H9 (cell line): ENCODE measurements around the gene KCTD2. TPM values are rescaled to one million over a fixed set of nuclear protein-coding genes. Genes with fewer than 3 reads are reported as not detected.

Source experiments
- DNase-seq: peaks from one replicate; pipeline ENCODE4 v3.0.0-alpha.2; 2017
- H2AFZ ChIP-seq: one replicate; pipeline ENCODE4 v1.6.1; 2013; ENCODE audit warnings: mild to moderate bottlenecking, low read length, control low read depth, moderate library complexity
- H2AK5ac ChIP-seq: 2 replicates; pipeline ENCODE4 v1.6.1; 2013; ENCODE audit warnings: low read length, control low read depth, mixed read lengths; ENCODE audit not compliant: insufficient read length
- H2BK120ac ChIP-seq: one replicate; pipeline ENCODE4 v1.6.1; 2013; ENCODE audit warnings: low read depth, mild to moderate bottlenecking, low read length, control low read depth, inconsistent platforms; ENCODE audit not compliant: poor library complexity, severe bottlenecking
- H2BK12ac ChIP-seq: 2 replicates; pipeline ENCODE4 v1.6.1; 2013; ENCODE audit warnings: low read length, control low read depth, mixed read lengths, low read depth; ENCODE audit not compliant: insufficient read length
- H2BK15ac ChIP-seq: 2 replicates; pipeline ENCODE4 v1.6.1; 2013; ENCODE audit warnings: low read depth, low read length, control low read depth
- H2BK20ac ChIP-seq: one replicate; pipeline ENCODE4 v1.6.1; 2013; ENCODE audit warnings: low read depth, mild to moderate bottlenecking, low read length, control low read depth, inconsistent platforms; ENCODE audit not compliant: poor library complexity, severe bottlenecking
- H2BK5ac ChIP-seq: 2 replicates; pipeline ENCODE4 v1.6.1; 2013; ENCODE audit warnings: low read length, control low read depth, mixed read lengths; ENCODE audit not compliant: insufficient read length
- H3K14ac ChIP-seq: 2 replicates; pipeline ENCODE4 v1.6.1; 2013; ENCODE audit warnings: low read length, control low read depth; ENCODE audit not compliant: insufficient read depth
- H3K18ac ChIP-seq: 2 replicates; pipeline ENCODE4 v1.6.1; 2013; ENCODE audit warnings: low read depth, mild to moderate bottlenecking, mixed read lengths, low read length, control low read depth; ENCODE audit not compliant: insufficient read length
- H3K23ac ChIP-seq: 2 replicates; pipeline ENCODE4 v1.6.1; 2013; ENCODE audit warnings: low read length, control low read depth, mixed read lengths, low read depth; ENCODE audit not compliant: insufficient read length
- H3K23me2 ChIP-seq: 2 replicates; pipeline ENCODE4 v1.6.1; 2013; ENCODE audit warnings: low read depth, mild to moderate bottlenecking, mixed read lengths, low read length, control low read depth; ENCODE audit not compliant: insufficient read length, poor library complexity, severe bottlenecking
- H3K27ac ChIP-seq: 2 replicates; pipeline ENCODE4 v1.5.1; 2013; ENCODE audit warnings: low read length, control low read depth, mixed read lengths, low read depth; ENCODE audit not compliant: insufficient read length
- H3K27me3 ChIP-seq: 2 replicates; pipeline ENCODE4 v1.6.1; 2013; ENCODE audit warnings: low read length, control low read depth, inconsistent platforms; ENCODE audit not compliant: insufficient read depth
- H3K4ac ChIP-seq: 2 replicates; pipeline ENCODE4 v1.6.1; 2013; ENCODE audit warnings: low read depth, mild to moderate bottlenecking, control low read depth, inconsistent platforms, low read length, moderate library complexity
- H3K4me1 ChIP-seq: 2 replicates; pipeline ENCODE4 v1.6.1; 2013; ENCODE audit warnings: low read length, control low read depth, inconsistent platforms; ENCODE audit not compliant: insufficient read depth
- H3K4me2 ChIP-seq: 2 replicates; pipeline ENCODE4 v1.6.1; 2013; ENCODE audit warnings: low read length, control low read depth, mixed read lengths; ENCODE audit not compliant: insufficient read length, insufficient read depth
- H3K56ac ChIP-seq: 2 replicates; pipeline ENCODE4 v1.6.1; 2013; ENCODE audit warnings: low read depth, mild to moderate bottlenecking, mixed read lengths, low read length, control low read depth; ENCODE audit not compliant: insufficient read length
- H3K79me1 ChIP-seq: 2 replicates; pipeline ENCODE4 v1.6.1; 2013; ENCODE audit warnings: low read depth, mild to moderate bottlenecking, moderate library complexity, low read length, control low read depth, inconsistent platforms; ENCODE audit not compliant: insufficient read depth, poor library complexity, severe bottlenecking
- H3K79me2 ChIP-seq: 2 replicates; pipeline ENCODE4 v1.6.1; 2013; ENCODE audit warnings: low read length, control low read depth, inconsistent platforms; ENCODE audit not compliant: insufficient read depth
- H3K9ac ChIP-seq: 2 replicates; pipeline ENCODE4 v1.6.1; 2013; ENCODE audit warnings: low read length, control low read depth, mixed read lengths; ENCODE audit not compliant: insufficient read length; ENCODE audit errors: extremely low read depth
- H3K9me3 ChIP-seq: one replicate; pipeline ENCODE4 v1.6.1; 2013; ENCODE audit warnings: low read depth, low read length, inconsistent platforms; ENCODE audit not compliant: control insufficient read depth
- H3T11ph ChIP-seq: one replicate; pipeline ENCODE4 v1.6.1; 2013; ENCODE audit warnings: mild to moderate bottlenecking, low read length, control low read depth, inconsistent platforms
- H4K20me1 ChIP-seq: one replicate; pipeline ENCODE4 v1.6.1; 2013; ENCODE audit not compliant: control insufficient read depth, insufficient read length, insufficient read depth
- H4K5ac ChIP-seq: 2 replicates; pipeline ENCODE4 v1.6.1; 2013; ENCODE audit warnings: low read depth, mild to moderate bottlenecking, mixed read lengths, low read length, control low read depth; ENCODE audit not compliant: insufficient read length
- H4K8ac ChIP-seq: replicated peaks from 2 replicates; pipeline ENCODE4 v1.6.1; 2013; ENCODE audit warnings: low read length, control low read depth, mixed read lengths, low read depth; ENCODE audit not compliant: insufficient read length
- H4K91ac ChIP-seq: 2 replicates; pipeline ENCODE4 v1.6.1; 2013; ENCODE audit warnings: low read depth, mild to moderate bottlenecking, moderate library complexity, mixed read lengths, low read length, control low read depth; ENCODE audit not compliant: insufficient read length
- H3K27ac Mint-ChIP-seq, 3 experiments: 2 replicates in 2 of 3; 3 replicates in 1 of 3; pipeline ENCODE4 v1.8.0; 2020 to 2021; ENCODE audit warnings: mixed read lengths in 3 of 3, mild to moderate bottlenecking in 1 of 3, moderate library complexity in 1 of 3
- H3K27me3 Mint-ChIP-seq: 2 replicates; pipeline ENCODE4 v1.8.0; 2021; ENCODE audit warnings: low read depth, mild to moderate bottlenecking, moderate library complexity, mixed read lengths
- H3K36me3 Mint-ChIP-seq, 3 experiments: 2 replicates in 2 of 3; 3 replicates in 1 of 3; pipeline ENCODE4 v1.8.0; 2020 to 2021; ENCODE audit warnings: low read depth in 3 of 3, mixed read lengths in 3 of 3; ENCODE audit not compliant: insufficient read depth in 1 of 3
- H3K4me1 Mint-ChIP-seq, 2 experiments: 2 replicates each; pipeline ENCODE4 v1.8.0; 2020; ENCODE audit warnings: mixed read lengths in 2 of 2
- H3K4me3 Mint-ChIP-seq, 2 experiments: 2 replicates in 1 of 2; 3 replicates in 1 of 2; pipeline ENCODE4 v1.8.0; 2020 to 2021; ENCODE audit warnings: mild to moderate bottlenecking in 2 of 2, mixed read lengths in 2 of 2, moderate library complexity in 1 of 2
- H3K9me3 Mint-ChIP-seq, 2 experiments: 2 replicates in 1 of 2; 3 replicates in 1 of 2; pipeline ENCODE4 v1.8.0; 2020; ENCODE audit warnings: mild to moderate bottlenecking in 2 of 2, mixed read lengths in 2 of 2, moderate library complexity in 1 of 2
- WGBS: extraction: QIAGEN DNeasy Blood & Tissue Kit; methylation state at CpG from one replicate; pipeline ENCODE4 v1.1.7; 2013; ENCODE audit warnings: missing lambda C conversion rate, low lambda C conversion rate, mixed read lengths; ENCODE audit not compliant: insufficient read length; ENCODE audit errors: extremely low coverage; 5-methylcytosine and 5-hydroxymethylcytosine counted together
- total RNA-seq: library from RNA; stranded (reverse); gene quantifications from 2 replicates; pipeline ENCODE4 v1.2.1, GENCODE V29; 2021
- TF ChIP-seq, protein P1 (sequence below): fragments of 200-600 bp; sonication (generic); conservative IDR thresholded peaks from 3 replicates; pipeline ENCODE4 v1.8.0; 2021; ENCODE audit warnings: antibody characterized with exemption, mild to moderate bottlenecking

KCTD2 gene
- total RNA-seq, 1 experiment from 2014 or later = 40.1 TPM

DNA sequence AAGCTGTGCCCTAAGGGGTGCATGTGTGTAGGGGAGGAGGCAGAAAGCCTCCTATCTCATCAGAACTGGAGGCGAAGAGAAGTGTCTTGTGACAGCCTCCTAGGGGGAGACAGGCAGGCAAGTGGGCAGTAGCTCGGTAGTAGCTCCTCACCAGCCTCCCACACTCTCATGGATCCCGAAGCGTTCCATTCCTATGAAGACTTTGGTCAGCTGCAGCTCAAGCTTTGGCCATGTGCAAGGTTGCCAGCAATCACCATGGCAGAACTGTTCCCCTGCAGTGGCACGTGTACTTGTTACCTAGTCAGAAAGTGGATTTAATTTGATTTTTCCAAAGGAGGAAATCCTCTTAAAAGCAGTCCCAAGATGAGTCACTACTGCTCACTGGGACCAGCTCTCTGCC lies 27.9 kb upstream of the KCTD2 start:
- no CpG with 5 or more reads among the region's 5 CpGs for WGBS
- TF ChIP-seq, protein P1, sequence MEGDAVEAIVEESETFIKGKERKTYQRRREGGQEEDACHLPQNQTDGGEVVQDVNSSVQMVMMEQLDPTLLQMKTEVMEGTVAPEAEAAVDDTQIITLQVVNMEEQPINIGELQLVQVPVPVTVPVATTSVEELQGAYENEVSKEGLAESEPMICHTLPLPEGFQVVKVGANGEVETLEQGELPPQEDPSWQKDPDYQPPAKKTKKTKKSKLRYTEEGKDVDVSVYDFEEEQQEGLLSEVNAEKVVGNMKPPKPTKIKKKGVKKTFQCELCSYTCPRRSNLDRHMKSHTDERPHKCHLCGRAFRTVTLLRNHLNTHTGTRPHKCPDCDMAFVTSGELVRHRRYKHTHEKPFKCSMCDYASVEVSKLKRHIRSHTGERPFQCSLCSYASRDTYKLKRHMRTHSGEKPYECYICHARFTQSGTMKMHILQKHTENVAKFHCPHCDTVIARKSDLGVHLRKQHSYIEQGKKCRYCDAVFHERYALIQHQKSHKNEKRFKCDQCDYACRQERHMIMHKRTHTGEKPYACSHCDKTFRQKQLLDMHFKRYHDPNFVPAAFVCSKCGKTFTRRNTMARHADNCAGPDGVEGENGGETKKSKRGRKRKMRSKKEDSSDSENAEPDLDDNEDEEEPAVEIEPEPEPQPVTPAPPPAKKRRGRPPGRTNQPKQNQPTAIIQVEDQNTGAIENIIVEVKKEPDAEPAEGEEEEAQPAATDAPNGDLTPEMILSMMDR = no peak

More for the DNA sequence above, 27.9 kb upstream of the KCTD2 start:
- Histone ChIP-seq H2BK120ac (no peak overlapping the region), H3K56ac (no peak overlapping the region), H2AK5ac (no peak overlapping the region), H2BK20ac (no peak overlapping the region), H3K9me3 (no peaks in the 10 kb centered on the region), H4K5ac (no peak overlapping the region), H3K23ac (no peak overlapping the region), H3K14ac (no peak overlapping the region), H3K18ac (no peak overlapping the region), H3K79me1 (no peaks in the 10 kb centered on the region), H3K27ac (no peak overlapping the region), H2BK5ac (no peak overlapping the region), H2AFZ (no peak overlapping the region), H3K9ac (no peak overlapping the region), H3K79me2 (no peaks in the 10 kb centered on the region), H3K27me3 (no peaks in the 10 kb centered on the region), H4K20me1 (no peaks in the 10 kb centered on the region), H3K4me1 (no peaks in the 10 kb centered on the region), H3K4ac (no peak overlapping the region), H3T11ph (no peak overlapping the region), H4K8ac (no peak overlapping the region), H4K91ac (no peak overlapping the region), H3K23me2 (no peaks in the 10 kb centered on the region), H2BK12ac (no peak overlapping the region), H3K4me2 (no peak overlapping the region), H2BK15ac (no peak overlapping the region)
- Mint-ChIP-seq H3K9me3 (no peaks in the 10 kb centered on the region), H3K36me3 (peaks cover 27 to 47% (median 47%) of the 10 kb centered on the region in 3 experiments; a peak in 6 of 7 replicates), H3K4me1 (no peaks in the 10 kb centered on the region), H3K27me3 (no peaks in the 10 kb centered on the region), H3K4me3 (no peak overlapping the region), H3K27ac (no peak overlapping the region)
- no peak for DNase-seq
